Right cardiac atrium (tissue), 5 donors: ENCODE results near the gene ADH4. TPM values are rescaled to one million over a fixed set of nuclear protein-coding genes. Genes with fewer than 3 reads are reported as not detected.

Source experiments
- ATAC-seq, 2 donors: fragments of 200-7000 bp; cut with Tn5 transposase; one replicate each; pipeline versions ENCODE4 v1.8.0 to v1.9.1; 2020; ENCODE audit warnings: moderate library complexity in 2 of 2, mild to moderate bottlenecking in 1 of 2
- DNase-seq, 3 donors: peaks; one replicate each; pipeline ENCODE4 v3.0.0-alpha.2; 2020
- H3K27ac ChIP-seq: one replicate; pipeline ENCODE4 v1.5.1; 2013; ENCODE audit warnings: mild to moderate bottlenecking, low read length, control low read depth, moderate library complexity
- H3K27me3 ChIP-seq: one replicate; pipeline ENCODE4 v1.6.1; 2013; ENCODE audit not compliant: control insufficient read depth, insufficient read depth
- H3K4me1 ChIP-seq: one replicate; pipeline ENCODE4 v1.6.1; 2013; ENCODE audit warnings: low read length; ENCODE audit not compliant: control insufficient read depth, insufficient read depth
- H3K4me3 ChIP-seq: one replicate; pipeline ENCODE4 v1.5.1; 2013; ENCODE audit warnings: low read length, control low read depth
- H3K9me3 ChIP-seq: one replicate; pipeline ENCODE4 v1.6.1; 2013; ENCODE audit warnings: low read length; ENCODE audit not compliant: control insufficient read depth
- WGBS: extraction: QIAGEN DNeasy Blood & Tissue Kit; methylation state at CpG from one replicate; pipeline ENCODE4 v1.1.7; 2013; 5-methylcytosine and 5-hydroxymethylcytosine counted together
- intact Hi-C, 4 donors: fragments of 100-400 bp; cut with DNase I; formaldehyde crosslinking; loops; one replicate each; pipeline versions ENCODE4 v1.11.0 to v1.14.0; 2022 to 2023
- polyA plus RNA-seq: library from polyadenylated mRNA; stranded (reverse); fragments of 200-250 nt; gene quantifications from one replicate; pipeline ENCODE4 v1.2.3, GENCODE V29; 2013
- total RNA-seq, 4 donors: library from RNA; stranded (reverse); fragmentation: NEBNext Ultra II Directional; extraction: Animal tissue kit (Norgen Biotek cat#: 25700); gene quantifications; one replicate each; pipeline ENCODE4 v1.2.1, GENCODE V29; 2021
- donor health status: healthy with polysubstance abuse.
- donor health status: DM: no; HTN: yes; CAD: no.
- donor health status: DM: no; HTN: no; CAD: no.
- donor health status: DM: no; HTN: yes; CAD: no; lungs with severe emphysema.
- donor health status: DM: yes; HTN: yes; CAD: no.

ADH4 gene
- total and polyA plus RNA-seq, 5 donors = 0.42 to 0.48 TPM; not detected in 3

- no peaks in the 10 kb centered on the region for H3K4me1 ChIP-seq
- intact Hi-C loops = no loop called here
- H3K9me3 ChIP-seq = no peaks in the 10 kb centered on the region
- H3K4me3 ChIP-seq = no peak overlapping the region
- no peaks in the 10 kb centered on the region for H3K27me3 ChIP-seq
- DNase-seq (no peak), ATAC-seq (no peak)
- 84% methylated on average over 5 of the region's 5 CpGs for WGBS
- H3K27ac ChIP-seq = no peak overlapping the region
Observed at GRCh38 chr4:99079625-99080295, 64.3 kb downstream of the ADH4 start.

- 83% methylated on average over 5 of the region's 5 CpGs for WGBS
- no peak overlapping the region for H3K27ac ChIP-seq
- H3K9me3 ChIP-seq = no peaks in the 10 kb centered on the region
- no peaks in the 10 kb centered on the region for H3K4me1 ChIP-seq
- DNase-seq = no peak
- intact Hi-C loops = no loop called here
- H3K4me3 ChIP-seq = no peak overlapping the region
- ATAC-seq = no peak
- H3K27me3 ChIP-seq = no peaks in the 10 kb centered on the region
Observed at GRCh38 chr4:99078931-99079624, 65.0 kb downstream of the ADH4 start.

GRCh38 chr4:99078336-99078735 lies 65.8 kb downstream of the ADH4 start:
- Histone ChIP-seq H3K27me3 (no peaks in the 10 kb centered on the region), H3K27ac (no peak overlapping the region), H3K9me3 (no peaks in the 10 kb centered on the region), H3K4me3 (no peak overlapping the region), H3K4me1 (no peaks in the 10 kb centered on the region)
- 81% methylated on average over 5 of the region's 5 CpGs for WGBS
- intact Hi-C loops = no loop called here
- no peak for ATAC-seq
- DNase-seq = no peak

GRCh38 chr4:99077177-99077576 lies 66.9 kb downstream of the ADH4 start:
- 69% methylated on average over 4 of the region's 4 CpGs for WGBS
- no peaks in the 10 kb centered on the region for H3K27me3 ChIP-seq
- no peak overlapping the region for H3K27ac ChIP-seq
- H3K4me3 ChIP-seq = no peak overlapping the region
- ATAC-seq (no peak), DNase-seq (no peak)
- no peaks in the 10 kb centered on the region for H3K9me3 ChIP-seq
- intact Hi-C loops = no loop called here
- no peaks in the 10 kb centered on the region for H3K4me1 ChIP-seq

- 79% methylated on average over 5 of the region's 5 CpGs for WGBS
- DNase-seq (no peak), ATAC-seq (no peak)
- intact Hi-C loops = no loop called here
- H3K4me3 ChIP-seq = no peak overlapping the region
- no peak overlapping the region for H3K27ac ChIP-seq
- no peaks in the 10 kb centered on the region for H3K9me3 ChIP-seq
- no peaks in the 10 kb centered on the region for H3K27me3 ChIP-seq
- no peaks in the 10 kb centered on the region for H3K4me1 ChIP-seq
Observed at GRCh38 chr4:99076292-99076976, 67.7 kb downstream of the ADH4 start.

- H3K4me3 ChIP-seq = no peak overlapping the region
- intact Hi-C loops = no loop called here
- H3K27ac ChIP-seq = no peak overlapping the region
- no peaks in the 10 kb centered on the region for H3K27me3 ChIP-seq
- DNase-seq (no peak), ATAC-seq (no peak)
- 84% methylated on average over 7 of the region's 7 CpGs for WGBS
- no peaks in the 10 kb centered on the region for H3K9me3 ChIP-seq
- no peaks in the 10 kb centered on the region for H3K4me1 ChIP-seq
Observed at GRCh38 chr4:99074816-99075215, 69.3 kb downstream of the ADH4 start.

Other genes with a start within 250 kb of the ADH4 start
- 10 to 100 TPM; 54.5 to 73.4 (median 67.3) TPM for gene EIF4E, start 215.2 kb downstream of the ADH4 start, total RNA-seq
- gene EIF4E, start 215.2 kb downstream of the ADH4 start, polyA plus RNA-seq = 26.3 TPM
- 10 to 100 TPM; 37.0 to 53.2 (median 40.8) TPM for gene METAP1, start 148.6 kb downstream of the ADH4 start, total RNA-seq
- gene METAP1, start 148.6 kb downstream of the ADH4 start, polyA plus RNA-seq = 26.7 TPM
- gene ADH5, start 55.5 kb downstream of the ADH4 start, total RNA-seq = 100 to 1,000 TPM; 117 to 133 (median 128) TPM
- 105 TPM for gene ADH5, start 55.5 kb downstream of the ADH4 start, polyA plus RNA-seq
- gene ADH6, start 74.9 kb upstream of the ADH4 start, total RNA-seq = not detected
- gene ADH6, start 74.9 kb upstream of the ADH4 start, polyA plus RNA-seq = not detected
- gene ADH1A, start 146.7 kb upstream of the ADH4 start, total RNA-seq = 1 to 10 TPM in 2 of 4 donors, under 1 TPM in 2; 0.74 to 1.5 (median 1.1) TPM
- gene ADH1A, start 146.7 kb upstream of the ADH4 start, polyA plus RNA-seq = not detected
- gene ADH1B, start 177.1 kb upstream of the ADH4 start, total RNA-seq = 100 to 1,000 TPM; 197 to 343 (median 260) TPM
- 164 TPM for gene ADH1B, start 177.1 kb upstream of the ADH4 start, polyA plus RNA-seq
- 1 to 10 TPM; 1.2 to 3.6 (median 2.7) TPM for gene ADH1C, start 208.4 kb upstream of the ADH4 start, total RNA-seq
- 4.3 TPM for gene ADH1C, start 208.4 kb upstream of the ADH4 start, polyA plus RNA-seq